Testis (tissue), 3 donors: ENCODE data around the gene PPP1R10. TPM values are rescaled to one million over a fixed set of nuclear protein-coding genes. Genes with fewer than 3 reads are reported as not detected.
A peak's percentile ranks its signal among the peaks of the same experiment; 100 is the strongest.

ENCODE experiments used
- DNase-seq: peaks from one replicate; pipeline ENCODE4 v3.0.0-alpha.2; 2019
- H3K27ac ChIP-seq, 2 donors: fragments of 200-600 bp; sonication (generic); one replicate each; pipeline ENCODE4 v1.5.1; 2019
- H3K27me3 ChIP-seq: fragments of 200-600 bp; sonication (generic); one replicate; pipeline ENCODE4 v1.5.1; 2019
- H3K36me3 ChIP-seq: fragments of 200-600 bp; sonication (generic); one replicate; pipeline ENCODE4 v1.5.1; 2017; ENCODE audit warnings: low read depth; ENCODE audit errors: missing control alignments
- H3K4me1 ChIP-seq: fragments of 200-600 bp; sonication (generic); one replicate; pipeline ENCODE4 v1.5.1; 2019
- H3K4me3 ChIP-seq, 2 donors: fragments of 200-600 bp; sonication (generic); one replicate each; pipeline ENCODE4 v1.5.1; 2017 to 2019
- H3K9me3 ChIP-seq: fragments of 200-600 bp; sonication (generic); one replicate; pipeline ENCODE4 v1.5.1; 2017
- CTCF ChIP-seq, 3 experiments: fragments of 450-650 bp in 2 of 3; fragments of 200-600 bp in 1 of 3; sonication (generic) in 1 of 3; IDR thresholded peaks; one replicate each; pipeline ENCODE4 v1.5.1; 2016 to 2019; ENCODE audit warnings: antibody characterized with exemption in 3 of 3, mild to moderate bottlenecking in 2 of 3, moderate library complexity in 1 of 3
- POLR2A ChIP-seq: fragments of 450-650 bp; IDR thresholded peaks from one replicate; pipeline ENCODE4 v1.6.1; 2017; ENCODE audit warnings: antibody characterized with exemption, mild to moderate bottlenecking, moderate library complexity
- WGBS, 2 donors: methylation state at CpG; one replicate each; pipeline ENCODE4 v1.1.5; 2018; 5-methylcytosine and 5-hydroxymethylcytosine counted together
- intact Hi-C: fragments of 100-400 bp; cut with DNase I; formaldehyde crosslinking; loops from one replicate; pipeline ENCODE4 v1.15.1; 2023; ENCODE audit warnings: low total_unique reads
- polyA plus RNA-seq: library from polyadenylated mRNA; stranded (reverse); fragments of 350-450 nt; fragmentation: Illumina TruSeq; extraction: RNeasy Lipid Tissue Mini Kit (QIAGEN cat#74804); gene quantifications from one replicate; pipeline ENCODE4 v1.2.3, GENCODE V29; 2014; ENCODE audit warnings: low read depth, low replicate concordance; ENCODE audit not compliant: insufficient read depth
- total RNA-seq, 2 donors: library from RNA; depleted of rRNA; stranded (reverse); fragments of >200 nt; gene quantifications; one replicate each; pipeline ENCODE4 v1.2.3, GENCODE V29; 2016

The PPP1R10 gene
- total and polyA plus RNA-seq, 3 donors from 2014 or later = 47.4 to 72.7 (median 50.8) TPM

DNA sequence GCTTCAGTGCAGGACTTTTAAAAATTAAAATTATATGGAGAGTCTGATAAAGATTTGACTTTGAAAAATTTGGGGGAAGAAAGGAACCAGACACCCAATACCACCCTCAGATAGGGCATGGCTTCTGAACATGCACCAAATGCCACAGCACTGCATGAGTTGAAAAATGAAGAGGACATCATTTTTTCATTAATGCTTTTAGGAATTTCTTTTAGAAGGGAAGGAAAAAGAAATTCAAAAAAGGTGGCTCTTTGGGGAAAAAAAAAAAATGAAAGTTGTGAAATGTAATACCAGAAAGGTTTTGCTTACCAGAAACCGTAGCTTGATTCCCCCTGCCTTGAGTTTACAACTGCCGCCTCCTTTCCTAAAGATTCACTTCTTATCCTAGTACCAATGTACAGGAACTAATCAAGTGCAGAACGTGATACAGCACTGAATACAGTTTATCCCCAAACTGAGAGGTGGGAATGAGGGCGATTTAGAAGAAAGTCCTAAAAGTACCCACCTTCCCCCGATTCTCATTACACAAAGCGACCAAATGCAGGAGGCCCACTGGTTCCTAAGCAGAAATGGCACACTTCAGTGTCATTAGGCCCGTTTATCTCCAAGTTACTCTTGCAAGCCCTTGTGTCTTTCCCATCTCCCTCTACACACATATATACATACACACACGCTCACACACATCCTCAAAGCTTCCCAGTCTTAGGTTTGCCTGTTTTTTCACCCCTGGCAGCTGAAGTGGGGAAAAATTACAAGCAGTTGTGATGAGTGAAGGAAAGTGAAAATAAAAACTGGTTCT is 2.8 kb downstream of the PPP1R10 start:
- 10 to 13% methylated on average over 8 of the region's 8 CpGs for whole genome bisulfite sequencing, 2 donors
- no peak for DNase-seq
- Histone ChIP-seq H3K27me3 (no peaks in the 10 kb centered on the region), H3K4me3 (peak overlapping the region; percentile 76 to 96), H3K4me1 (peaks cover 36% of the 10 kb centered on the region), H3K9me3 (no peaks in the 10 kb centered on the region), H3K36me3 (no peaks in the 10 kb centered on the region), H3K27ac (peak overlapping the region; percentile 98 to 99)
- TF ChIP-seq POLR2A (no peak), CTCF (IDR thresholded peaks at IDR 0.05) (no peak)
- intact Hi-C loops = no loop called here

- DNase-seq = no peak
- no peak overlapping the region for H3K4me3 ChIP-seq
- TF ChIP-seq CTCF (IDR thresholded peaks at IDR 0.05) (no peak), POLR2A (no peak)
Measured at GRCh38 chr6:30613251-30614043, 3.6 kb downstream of the PPP1R10 start.

GRCh38 chr6:30612687-30613248 is 4.3 kb downstream of the PPP1R10 start:
- Histone ChIP-seq H3K36me3 (no peaks in the 10 kb centered on the region), H3K4me3 (no peak overlapping the region), H3K4me1 (peaks cover 25% of the 10 kb centered on the region), H3K27me3 (no peaks in the 10 kb centered on the region), H3K27ac (peak overlapping the region in 1 of 2 donors; percentile 48), H3K9me3 (no peaks in the 10 kb centered on the region)
- intact Hi-C loops = no loop called here
- TF ChIP-seq POLR2A (no peak), CTCF (IDR thresholded peaks at IDR 0.05) (no peak)
- 61 to 67% methylated on average over 6 of the region's 6 CpGs for WGBS, 2 donors
- DNase-seq = no peak

More at GRCh38 chr6:30613251-30614043, 3.6 kb downstream of the PPP1R10 start:
- Histone ChIP-seq H3K9me3 (no peaks in the 10 kb centered on the region), H3K27me3 (no peaks in the 10 kb centered on the region), H3K36me3 (no peaks in the 10 kb centered on the region), H3K4me1 (peaks cover 29% of the 10 kb centered on the region), H3K27ac (peak overlapping the region in 1 of 2 donors; percentile 98)
- intact Hi-C loops = no loop called here

GRCh38 chr6:30612213-30612612 is 4.8 kb downstream of the PPP1R10 start:
- H3K27ac ChIP-seq = peak overlapping the region in 1 of 2 donors; percentile 48
- H3K36me3 ChIP-seq = no peaks in the 10 kb centered on the region
- 70 to 82% methylated on average over 1 of the region's 1 CpG for WGBS, 2 donors
- TF ChIP-seq POLR2A (no peak), CTCF (IDR thresholded peaks at IDR 0.05) (no peak)
- H3K9me3 ChIP-seq = no peaks in the 10 kb centered on the region
- intact Hi-C loops = no loop called here
- no peak overlapping the region for H3K4me3 ChIP-seq
- no peaks in the 10 kb centered on the region for H3K27me3 ChIP-seq
- H3K4me1 ChIP-seq = peaks cover 25% of the 10 kb centered on the region
- no peak for DNase-seq
